GM23248 (cell line): ENCODE data around the gene JRKL.

Experiments
- EZH2 ChIP-seq: fragments of 200-600 bp; sonication (generic); IDR thresholded peaks from 2 replicates; pipeline ENCODE4 v1.6.1; 2018; ENCODE audit warnings: antibody characterized with exemption, mild to moderate bottlenecking; ENCODE audit not compliant: insufficient read depth, poor library complexity, severe bottlenecking
- EZH2phosphoT487 ChIP-seq: fragments of 200-600 bp; sonication (generic); IDR thresholded peaks from 2 replicates; pipeline ENCODE4 v1.6.1; 2018; ENCODE audit warnings: antibody characterized with exemption, moderate library complexity, mild to moderate bottlenecking, low read depth; ENCODE audit not compliant: insufficient read depth

- TF ChIP-seq EZH2 (no peak), EZH2phosphoT487 (no peak)
These were observed 33.0 kb upstream of the JRKL start for GRCh38 chr11:96356848-96357247.
